HEK293 (cell line): ENCODE results near the gene DCAF7.

ENCODE experiments used
- CTCF ChIP-seq: fragments of 450-650 bp; formaldehyde crosslinking; IDR thresholded peaks from 2 replicates; pipeline ENCODE4 v1.5.1; 2016; ENCODE audit warnings: missing biosample characterization, missing genetic modification characterization
- TCF7L2 ChIP-seq: IDR thresholded peaks from 2 replicates; pipeline ENCODE4 v1.6.1; 2011; ENCODE audit warnings: low read depth, mild to moderate bottlenecking, inconsistent platforms, low read length, moderate library complexity, borderline replicate concordance
- ZBTB1 ChIP-seq: fragments of 450-650 bp; formaldehyde crosslinking; IDR thresholded peaks from 2 replicates; pipeline ENCODE4 v1.5.1; 2016; ENCODE audit warnings: missing biosample characterization, missing genetic modification characterization
- ZNF114 ChIP-seq: fragments of 450-650 bp; formaldehyde crosslinking; IDR thresholded peaks from 2 replicates; pipeline ENCODE4 v1.5.0; 2017; ENCODE audit warnings: missing biosample characterization, missing genetic modification characterization
- ZNF121 ChIP-seq: fragments of 450-650 bp; formaldehyde crosslinking; IDR thresholded peaks from 2 replicates; pipeline ENCODE4 v1.5.1; 2016; ENCODE audit warnings: missing biosample characterization, missing genetic modification characterization
- ZNF274 ChIP-seq, 2 experiments: fragments of 200-500 bp in 1 of 2; fragments of 450-650 bp in 1 of 2; sonication (Bioruptor generic) in 1 of 2; formaldehyde crosslinking in 1 of 2; IDR thresholded peaks; 2 replicates each; pipeline versions ENCODE4 v1.5.1 to v1.6.1; 2014 to 2016; ENCODE audit warnings: borderline replicate concordance in 1 of 2, inconsistent platforms in 1 of 2, low read length in 1 of 2, missing biosample characterization in 1 of 2, missing genetic modification characterization in 1 of 2
- ZNF37A ChIP-seq: fragments of 450-650 bp; IDR thresholded peaks from 2 replicates; pipeline ENCODE4 v1.5.1; 2018; ENCODE audit warnings: missing biosample characterization, missing genetic modification characterization
- ZNF624 ChIP-seq: fragments of 450-650 bp; formaldehyde crosslinking; IDR thresholded peaks from 2 replicates; pipeline ENCODE4 v1.5.1; 2017; ENCODE audit warnings: missing biosample characterization, missing genetic modification characterization
- ZNF658 ChIP-seq: fragments of 450-650 bp; formaldehyde crosslinking; IDR thresholded peaks from 2 replicates; pipeline ENCODE4; 2016; ENCODE audit warnings: missing biosample characterization, missing genetic modification characterization
- ZNF768 ChIP-seq: fragments of 450-650 bp; formaldehyde crosslinking; IDR thresholded peaks from 2 replicates; pipeline ENCODE4 v1.5.1; 2018; ENCODE audit warnings: missing biosample characterization, mild to moderate bottlenecking, missing genetic modification characterization
- ZNF837 ChIP-seq: fragments of 450-650 bp; formaldehyde crosslinking; IDR thresholded peaks from 2 replicates; pipeline ENCODE4 v1.5.1; 2016; ENCODE audit warnings: missing biosample characterization, missing genetic modification characterization
- ZNF843 ChIP-seq: fragments of 450-650 bp; formaldehyde crosslinking; IDR thresholded peaks from 2 replicates; pipeline ENCODE4 v1.5.1; 2016; ENCODE audit warnings: missing biosample characterization, missing genetic modification characterization
- TF ChIP-seq, protein P1 (sequence below): fragments of 450-650 bp; formaldehyde crosslinking; IDR thresholded peaks from 2 replicates; pipeline ENCODE4 v1.5.1; 2016; ENCODE audit warnings: missing biosample characterization, missing genetic modification characterization

- TF ChIP-seq ZNF274 (IDR thresholded peaks at IDR 0.05; ENCODE audit: low read length), result no peak
- TF ChIP-seq ZNF274 (tag by site-specific recombination; IDR thresholded peaks at IDR 0.05; ENCODE audit: borderline replicate concordance), result no peak
- TF ChIP-seq CTCF (tag by site-specific recombination), result no peak
- no peak for TF ChIP-seq ZNF768 (tag by site-specific recombination)
- no peak for TF ChIP-seq ZBTB1 (tag by site-specific recombination)
- TF ChIP-seq TCF7L2, result no peak
- no peak for TF ChIP-seq ZNF121 (tag by site-specific recombination)
- no peak for TF ChIP-seq ZNF658
- TF ChIP-seq, protein P1, sequence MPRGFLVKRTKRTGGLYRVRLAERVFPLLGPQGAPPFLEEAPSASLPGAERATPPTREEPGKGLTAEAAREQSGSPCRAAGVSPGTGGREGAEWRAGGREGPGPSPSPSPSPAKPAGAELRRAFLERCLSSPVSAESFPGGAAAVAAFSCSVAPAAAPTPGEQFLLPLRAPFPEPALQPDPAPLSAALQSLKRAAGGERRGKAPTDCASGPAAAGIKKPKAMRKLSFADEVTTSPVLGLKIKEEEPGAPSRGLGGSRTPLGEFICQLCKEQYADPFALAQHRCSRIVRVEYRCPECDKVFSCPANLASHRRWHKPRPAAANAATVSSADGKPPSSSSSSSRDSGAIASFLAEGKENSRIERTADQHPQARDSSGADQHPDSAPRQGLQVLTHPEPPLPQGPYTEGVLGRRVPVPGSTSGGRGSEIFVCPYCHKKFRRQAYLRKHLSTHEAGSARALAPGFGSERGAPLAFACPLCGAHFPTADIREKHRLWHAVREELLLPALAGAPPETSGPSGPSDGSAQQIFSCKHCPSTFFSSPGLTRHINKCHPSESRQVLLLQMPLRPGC (tag by site-specific recombination), result no peak
- TF ChIP-seq ZNF114, result no peak
- TF ChIP-seq ZNF837 (tag by site-specific recombination), result no peak
- no peak for TF ChIP-seq ZNF624 (tag by site-specific recombination)
- TF ChIP-seq ZNF37A (tag by site-specific recombination), result no peak
- no peak for TF ChIP-seq ZNF843 (tag by site-specific recombination)
Measured at GRCh38 chr17:63511331-63511730, 38.9 kb upstream of the DCAF7 start.
